HL-60 (cell line): ENCODE results near the gene POLR2A.

Experiments
- DNase-seq, 2 experiments: peaks; one replicate each; pipeline ENCODE4 v3.0.0-alpha.2; 2010 to 2020; ENCODE audit warnings: low read depth in 1 of 2, low spot score in 1 of 2
- H3K27ac ChIP-seq: fragments of 250-450 bp; sonication (Bioruptor Pico); replicated peaks from 2 replicates; pipeline ENCODE4 v1.5.1; 2020; ENCODE audit warnings: mild to moderate bottlenecking, moderate library complexity
- H3K27me3 ChIP-seq: fragments of 250-450 bp; sonication (Bioruptor Pico); 2 replicates; pipeline ENCODE4 v1.5.1; 2021; ENCODE audit warnings: mild to moderate bottlenecking, moderate library complexity; ENCODE audit not compliant: insufficient read depth, poor library complexity, severe bottlenecking
- H3K4me3 ChIP-seq: replicated peaks from 2 replicates; pipeline ENCODE4 v1.5.1; 2011; ENCODE audit warnings: mild to moderate bottlenecking, control low read depth, low read length; ENCODE audit not compliant: insufficient read depth
- CTCF ChIP-seq: IDR thresholded peaks from one replicate; pipeline ENCODE4 v1.5.1; 2011; ENCODE audit warnings: low read length, control low read depth, inconsistent platforms; ENCODE audit not compliant: insufficient read depth
- GABPA ChIP-seq: IDR thresholded peaks from 2 replicates; pipeline ENCODE4 v1.6.1; 2012; ENCODE audit warnings: low read depth
- POLR2AphosphoS5 ChIP-seq: IDR thresholded peaks from 2 replicates; pipeline ENCODE4 v1.6.1; 2012; ENCODE audit warnings: low read depth
- REST ChIP-seq: IDR thresholded peaks from 2 replicates; pipeline ENCODE4 v1.6.1; 2012; ENCODE audit warnings: low read depth; ENCODE audit not compliant: insufficient replicate concordance
- SPI1 ChIP-seq: IDR thresholded peaks from 2 replicates; pipeline ENCODE4 v1.6.1; 2012; ENCODE audit warnings: low read depth, mild to moderate bottlenecking, borderline replicate concordance

Gene POLR2A

GRCh38 chr17:7475764-7476422, 8.3 kb upstream of the POLR2A start:
- TF ChIP-seq REST = no peak
- no peak for TF ChIP-seq CTCF
- TF ChIP-seq GABPA = no peak
- TF ChIP-seq POLR2AphosphoS5 = no peak
- TF ChIP-seq SPI1 = no peak
- Histone ChIP-seq H3K27me3 (no peaks in the 10 kb centered on the region), H3K4me3 (no peak overlapping the region), H3K27ac (no peak overlapping the region)
- DNase-seq = no peak

GRCh38 chr17:7476494-7476893, 7.7 kb upstream of the POLR2A start:
- DNase-seq = no peak
- Histone ChIP-seq H3K4me3 (no peak overlapping the region), H3K27ac (no peak overlapping the region)

More at GRCh38 chr17:7476494-7476893, 7.7 kb upstream of the POLR2A start:
- H3K27me3 ChIP-seq = no peaks in the 10 kb centered on the region
- TF ChIP-seq GABPA (no peak), SPI1 (no peak), POLR2AphosphoS5 (no peak), CTCF (no peak), REST (no peak)
